LNCAP (cell line): Measurements from ENCODE around the gene ITIH1.
A peak's percentile ranks its signal among the peaks of the same experiment; 100 is the strongest.

Source experiments
- CTCF ChIP-seq: fragments of 450-650 bp; IDR thresholded peaks from 2 replicates; pipeline ENCODE4 v1.5.1; 2017; ENCODE audit warnings: mild to moderate bottlenecking

The ITIH1 gene

DNA sequence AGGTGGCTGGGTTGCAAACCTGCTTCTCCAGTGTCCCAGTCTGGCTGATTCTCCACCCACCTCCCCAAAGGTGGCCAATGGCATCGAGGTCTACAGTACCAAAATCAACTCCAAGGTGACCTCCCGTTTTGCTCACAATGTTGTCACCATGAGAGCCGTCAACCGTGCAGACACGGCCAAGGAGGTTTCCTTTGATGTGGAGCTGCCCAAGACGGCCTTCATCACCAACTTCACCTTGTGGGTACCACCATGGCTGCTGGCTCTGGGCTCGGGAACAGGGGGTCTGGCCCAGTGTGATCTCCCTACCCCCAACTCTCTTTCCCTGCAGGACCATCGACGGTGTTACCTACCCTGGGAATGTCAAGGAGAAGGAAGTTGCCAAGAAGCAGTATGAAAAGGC, 19.0 kb downstream of the ITIH1 start:
- no peak for TF ChIP-seq CTCF

GRCh38 chr3:52798376-52798977, 21.1 kb downstream of the ITIH1 start:
- TF ChIP-seq CTCF, result no peak

- peak; percentile 49; the same call in 1 of the 2 replicates for TF ChIP-seq CTCF
Observed at GRCh38 chr3:52798978-52799476, 21.6 kb downstream of the ITIH1 start.

DNA sequence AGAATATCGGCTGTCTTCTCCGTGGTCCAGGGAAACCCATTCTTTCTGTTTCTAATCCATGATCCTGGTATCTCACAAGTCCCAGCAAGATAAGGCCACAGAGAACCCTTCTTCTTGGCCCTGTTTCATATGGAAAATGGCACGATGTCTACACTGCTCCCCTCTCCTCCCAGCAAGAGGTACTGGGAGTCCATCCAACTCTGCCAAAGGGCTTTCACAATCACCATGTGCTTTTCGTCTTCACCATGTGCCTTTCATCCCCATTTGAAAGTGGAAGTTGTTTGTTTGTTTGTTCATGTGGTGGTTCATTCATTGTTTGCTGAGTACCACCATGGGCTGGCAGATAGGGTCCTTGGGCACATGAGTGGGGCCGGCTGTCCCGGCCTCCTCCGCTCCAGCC, 22.7 kb downstream of the ITIH1 start:
- no peak for TF ChIP-seq CTCF

DNA sequence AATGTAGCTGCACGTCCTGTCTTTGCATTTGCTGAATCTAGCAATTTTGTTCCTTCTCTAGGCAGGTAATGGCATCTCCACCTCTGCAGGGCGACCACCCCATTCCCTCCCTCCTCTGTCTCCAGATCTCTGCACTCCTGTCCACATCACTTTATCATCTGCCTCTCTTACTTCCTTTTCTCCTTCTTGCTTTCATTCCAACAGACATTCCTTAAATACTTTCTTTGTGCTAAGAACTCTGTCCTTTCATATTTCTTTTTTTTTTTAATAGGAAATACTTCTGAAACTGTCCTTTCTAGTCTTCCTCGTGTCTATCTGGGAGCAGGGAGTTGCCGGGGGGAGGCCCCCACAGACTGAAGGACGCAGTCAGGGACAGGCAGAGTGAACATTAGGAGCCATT, 24.4 kb downstream of the ITIH1 start:
- TF ChIP-seq CTCF, result no peak

DNA sequence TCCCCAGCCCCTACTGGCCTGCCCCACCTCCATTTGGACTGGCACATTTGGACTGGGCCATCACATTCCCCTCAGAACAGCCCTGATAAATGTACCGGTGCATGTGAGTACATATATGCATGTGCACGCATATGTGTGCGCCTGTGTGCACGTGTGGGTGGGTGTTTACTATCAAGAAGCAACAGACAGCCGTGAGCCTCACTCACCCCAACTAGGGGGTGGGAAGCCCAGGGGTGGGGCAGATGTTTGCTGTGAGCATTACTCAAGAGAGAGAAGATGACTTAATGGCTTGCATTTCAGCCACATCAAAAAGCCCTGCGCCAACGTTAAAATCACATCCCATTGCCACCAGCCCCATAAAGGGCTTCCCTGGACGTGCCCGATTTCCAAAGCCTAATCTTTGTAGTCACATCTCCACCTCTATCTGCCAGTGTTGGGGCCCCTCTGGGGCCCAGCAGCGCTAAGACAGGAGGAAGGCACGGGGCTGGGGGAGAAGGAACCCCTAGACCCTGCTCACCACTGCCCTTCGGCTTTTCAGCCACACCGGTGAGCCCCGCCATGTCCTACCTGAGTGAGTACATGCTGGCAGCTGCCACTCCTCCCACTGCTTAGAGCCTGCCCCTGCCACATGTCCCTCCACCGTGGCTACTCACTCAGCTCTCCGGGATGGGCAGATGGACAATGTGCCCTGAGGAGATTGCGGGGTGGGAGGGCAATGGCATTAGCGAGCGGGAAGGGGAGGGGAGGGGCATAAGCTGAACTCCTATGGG, 28.1 kb downstream of the ITIH1 start:
- no peak for TF ChIP-seq CTCF

DNA sequence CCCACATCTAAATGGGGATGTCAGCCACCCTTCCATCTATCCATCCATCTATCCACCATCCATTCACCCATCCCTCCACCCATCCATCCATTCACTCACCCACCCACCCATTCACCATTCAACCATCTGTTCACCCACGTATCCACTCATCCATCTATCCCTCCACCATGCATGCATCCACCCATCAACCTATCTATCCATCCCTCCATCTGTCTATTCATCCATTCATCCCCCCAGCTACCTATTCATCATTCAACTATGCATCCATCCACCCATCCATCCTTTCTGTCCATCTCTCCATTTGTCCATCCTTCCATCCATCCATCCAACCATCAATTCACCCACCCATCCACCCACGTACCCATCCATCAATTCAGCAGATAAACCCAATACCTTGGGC, 31.8 kb downstream of the ITIH1 start:
- no peak for TF ChIP-seq CTCF
